IPS-18c (cell line): ENCODE measurements around the gene PXDN.
"Not testable (repeated sequence)": the region's sequence is repeated elsewhere in the genome, so short reads cannot be mapped to it uniquely, and the experiment has no call there.

ENCODE experiments used
- H3K4me3 ChIP-seq: 2 replicates; pipeline ENCODE4 v1.7.0; 2013; ENCODE audit warnings: low read depth, mild to moderate bottlenecking, low read length, moderate library complexity; ENCODE audit not compliant: insufficient read depth
- H3K9me3 ChIP-seq: one replicate; pipeline ENCODE4 v1.6.1; 2013; ENCODE audit warnings: mild to moderate bottlenecking, low read length, moderate library complexity; ENCODE audit not compliant: control insufficient read depth, insufficient read depth

PXDN gene

DNA sequence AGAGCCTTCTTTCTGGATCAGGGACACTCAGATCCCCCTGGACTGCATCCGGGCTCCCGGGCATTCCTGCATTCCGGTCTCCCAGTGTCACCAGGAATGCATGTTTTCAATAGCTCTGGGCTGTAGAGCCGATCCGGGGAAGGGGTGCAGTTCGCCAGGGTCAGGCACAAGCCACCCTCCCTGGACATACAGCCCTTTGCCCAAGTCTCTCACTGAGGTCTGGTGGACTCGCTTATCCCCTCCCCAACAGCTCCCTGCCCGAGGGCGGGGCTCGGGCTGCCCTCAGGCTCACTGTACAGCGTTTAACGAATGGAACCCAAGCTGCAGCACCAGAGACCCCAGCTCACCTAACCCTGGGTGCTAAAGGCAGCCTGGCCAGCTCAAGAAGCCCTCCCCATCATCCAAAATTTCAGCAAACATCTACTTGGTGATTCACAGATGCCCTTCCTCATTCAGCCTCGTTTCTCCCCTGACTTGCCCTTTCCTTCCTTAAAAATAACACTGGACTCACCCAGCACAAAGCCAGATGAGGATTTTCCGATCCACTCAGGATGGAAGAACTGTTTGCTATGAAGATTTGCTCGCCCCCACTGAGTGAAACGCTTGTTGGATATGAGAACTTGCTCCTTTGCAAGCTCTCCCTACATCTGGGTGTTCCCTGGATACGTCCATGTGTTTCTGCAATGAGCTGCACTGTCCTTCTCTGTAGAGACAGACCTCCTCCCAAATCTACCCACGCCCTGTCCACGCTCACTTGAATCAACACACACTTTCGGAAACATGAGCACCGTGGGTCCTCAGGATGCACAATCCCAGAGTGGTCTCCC lies 58.1 kb downstream of the PXDN start:
- Histone ChIP-seq H3K4me3 (no peak overlapping the region), H3K9me3 (no peaks in the 10 kb centered on the region)

DNA sequence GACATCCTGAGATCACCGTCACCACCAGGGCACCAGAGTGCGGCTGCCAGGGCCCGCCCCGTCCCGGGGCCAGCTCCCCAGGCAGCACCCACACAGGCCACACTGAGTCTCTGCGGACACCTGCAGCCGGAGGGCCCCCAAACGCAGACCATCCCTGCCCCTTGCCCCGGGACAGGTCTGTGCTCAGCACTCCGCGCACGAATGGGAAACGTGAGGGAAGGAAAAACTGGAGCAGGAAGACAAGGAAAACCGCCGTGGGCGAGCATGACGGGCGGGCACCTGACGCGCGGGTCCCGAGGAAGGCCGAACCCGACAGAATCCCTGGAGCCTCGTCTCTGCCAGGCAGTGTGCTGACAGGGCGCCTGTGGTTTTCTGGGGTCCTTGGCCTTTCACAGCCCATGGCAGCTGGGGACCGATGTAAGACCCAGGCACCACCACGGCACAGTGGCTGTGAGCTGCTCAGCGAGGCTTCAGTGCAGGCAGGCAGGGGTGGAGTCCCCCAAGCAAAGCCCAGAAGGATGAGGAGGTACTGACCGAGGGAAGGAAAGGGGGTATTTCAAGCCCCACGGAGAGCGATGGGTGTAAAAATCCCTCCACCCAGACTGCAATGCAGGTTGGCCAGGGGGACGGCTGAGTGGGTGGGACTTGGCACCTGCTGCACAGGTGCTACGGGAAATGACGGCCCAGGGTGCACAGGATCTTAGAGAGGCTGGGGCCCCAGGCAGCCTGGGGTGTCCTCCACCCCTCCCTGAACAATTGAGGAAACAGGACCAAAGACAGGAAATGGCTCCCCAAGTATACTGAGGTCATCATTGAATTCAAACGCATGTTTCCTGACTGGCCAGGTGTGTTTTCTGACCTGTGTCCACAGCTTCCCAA lies 59.0 kb downstream of the PXDN start:
- H3K4me3 ChIP-seq, result no peak overlapping the region
- H3K9me3 ChIP-seq, result no peaks in the 10 kb centered on the region

DNA sequence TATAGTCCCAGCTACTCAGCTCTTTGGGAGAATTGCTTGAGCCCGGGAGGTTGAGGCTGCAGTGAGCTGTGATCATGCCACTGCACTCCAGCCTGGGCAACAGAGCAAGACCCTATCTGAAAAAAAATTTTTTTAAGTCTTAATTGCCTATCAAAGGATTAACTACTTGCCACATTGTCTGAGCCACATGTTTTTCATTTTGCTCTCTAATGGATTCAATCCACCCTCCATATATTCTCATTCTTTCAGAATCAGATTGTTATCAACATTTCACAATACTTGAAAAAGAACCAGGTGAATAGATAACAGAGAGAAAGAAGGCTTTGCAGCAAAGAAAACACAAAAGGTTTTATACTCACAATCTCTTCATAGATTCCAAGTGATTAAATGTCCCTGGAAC lies 61.0 kb downstream of the PXDN start:
- Histone ChIP-seq H3K4me3 (no peak overlapping the region), H3K9me3 (no peaks in the 10 kb centered on the region)

DNA sequence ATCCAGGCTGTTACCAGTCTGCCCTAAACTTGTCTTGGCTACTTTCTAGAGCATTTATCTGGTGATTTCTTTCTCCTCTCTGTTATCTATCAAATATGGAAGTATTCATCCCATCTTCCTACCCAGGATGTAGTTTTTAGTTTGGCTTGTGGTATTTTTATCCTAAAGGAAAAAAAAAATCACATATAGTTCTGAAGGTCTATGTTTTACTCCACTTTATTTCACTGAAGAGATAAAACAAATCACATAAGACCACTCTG lies 62.2 kb downstream of the PXDN start:
- Histone ChIP-seq H3K4me3 (no peak overlapping the region), H3K9me3 (no peaks in the 10 kb centered on the region)

DNA sequence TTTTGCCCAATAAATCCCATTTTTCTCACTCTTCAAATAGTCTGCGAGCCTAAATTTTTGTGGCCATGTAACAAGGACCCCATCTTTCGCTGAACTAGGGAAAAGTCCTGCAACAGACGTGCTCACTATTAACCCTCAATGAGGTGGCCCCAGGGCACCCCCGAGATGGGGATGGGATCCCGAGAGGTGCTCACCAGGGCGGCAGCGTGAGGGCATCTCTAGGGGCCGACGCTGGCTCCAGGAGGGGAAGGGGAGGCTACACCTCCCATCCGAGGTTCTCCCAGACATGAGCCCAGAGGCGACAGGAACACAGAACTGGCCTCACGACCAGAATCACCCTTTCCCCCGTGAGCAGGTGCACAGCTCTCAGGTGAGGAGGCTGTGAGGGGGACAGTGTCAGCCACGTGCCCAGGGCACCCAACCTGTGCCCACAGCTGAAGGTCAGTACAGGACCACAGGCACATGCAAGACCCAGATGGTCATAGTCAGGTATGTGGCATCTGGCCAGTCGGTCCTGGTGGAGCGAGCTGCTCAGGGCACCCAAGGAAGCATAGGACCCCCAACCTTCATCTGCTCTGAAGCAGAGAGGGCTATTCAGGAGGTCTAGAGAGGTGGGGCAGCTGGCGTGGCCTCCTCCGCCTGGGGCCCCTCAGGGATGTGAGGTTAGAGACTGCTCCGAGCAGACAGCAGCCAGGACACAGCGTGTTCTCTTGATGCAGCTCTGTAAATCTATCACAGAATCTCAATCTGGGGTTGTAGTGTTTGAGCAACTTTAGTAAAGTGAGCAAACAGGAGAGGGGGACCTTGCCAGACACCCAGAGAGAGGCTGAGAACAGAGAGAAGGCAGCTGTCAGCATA lies 62.8 kb downstream of the PXDN start:
- Histone ChIP-seq H3K4me3 (no peak overlapping the region), H3K9me3 (no peaks in the 10 kb centered on the region)

DNA sequence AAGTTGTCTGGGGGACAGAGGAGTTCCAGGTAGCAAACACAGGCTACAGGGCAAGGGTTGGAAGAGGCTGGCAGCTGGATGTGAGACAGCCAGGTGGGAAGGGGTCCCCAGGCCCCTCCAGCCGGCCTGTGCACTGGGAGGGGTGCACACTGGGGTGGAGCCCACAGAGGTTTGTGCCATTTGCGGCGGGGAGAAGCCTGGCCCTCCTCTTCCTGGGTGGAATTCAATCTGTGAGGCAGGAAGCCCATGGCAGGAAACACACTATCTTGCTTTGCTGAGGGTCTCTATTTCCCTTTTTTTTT lies 63.3 kb downstream of the PXDN start:
- Histone ChIP-seq H3K4me3 (no peak overlapping the region), H3K9me3 (no peaks in the 10 kb centered on the region)

DNA sequence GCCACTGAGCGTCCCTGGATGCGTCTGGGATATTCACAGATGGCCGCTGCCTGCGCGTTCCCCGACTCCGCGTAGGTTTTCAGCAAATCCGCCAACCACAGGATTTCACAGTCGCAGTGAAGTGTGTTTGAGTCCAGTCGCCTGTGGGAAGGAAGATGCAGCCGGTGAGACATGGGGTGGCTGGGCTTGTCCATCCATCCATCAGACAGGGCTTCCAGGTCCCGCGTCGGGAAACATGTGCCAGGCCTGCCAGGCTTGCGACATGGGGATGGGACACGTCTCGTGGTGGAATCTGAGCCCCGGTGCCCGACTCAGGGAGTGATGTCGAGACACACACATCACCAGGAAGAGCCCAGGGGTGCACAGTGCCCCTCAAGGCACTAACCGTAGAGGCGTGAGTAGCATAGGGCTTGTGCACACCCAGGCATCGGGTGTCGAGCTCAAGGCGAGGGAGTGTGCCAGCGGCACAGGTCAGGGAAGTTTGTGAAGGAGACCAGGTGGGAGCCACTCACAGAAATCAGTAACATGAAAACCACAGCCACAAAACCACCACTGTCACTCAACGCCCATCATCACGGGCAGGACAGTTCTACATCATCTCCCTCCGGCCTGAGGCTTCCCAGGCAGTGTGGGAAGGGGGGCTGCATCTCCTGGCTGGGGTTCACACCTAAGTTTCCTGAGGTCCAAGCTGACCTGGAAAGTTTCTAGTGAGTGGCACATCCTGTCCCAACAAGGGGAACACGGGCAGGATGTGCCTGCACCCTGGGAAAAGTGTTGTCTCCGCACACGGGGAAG lies 63.9 kb downstream of the PXDN start:
- Histone ChIP-seq H3K9me3 (no peaks in the 10 kb centered on the region), H3K4me3 (no peak overlapping the region)

DNA sequence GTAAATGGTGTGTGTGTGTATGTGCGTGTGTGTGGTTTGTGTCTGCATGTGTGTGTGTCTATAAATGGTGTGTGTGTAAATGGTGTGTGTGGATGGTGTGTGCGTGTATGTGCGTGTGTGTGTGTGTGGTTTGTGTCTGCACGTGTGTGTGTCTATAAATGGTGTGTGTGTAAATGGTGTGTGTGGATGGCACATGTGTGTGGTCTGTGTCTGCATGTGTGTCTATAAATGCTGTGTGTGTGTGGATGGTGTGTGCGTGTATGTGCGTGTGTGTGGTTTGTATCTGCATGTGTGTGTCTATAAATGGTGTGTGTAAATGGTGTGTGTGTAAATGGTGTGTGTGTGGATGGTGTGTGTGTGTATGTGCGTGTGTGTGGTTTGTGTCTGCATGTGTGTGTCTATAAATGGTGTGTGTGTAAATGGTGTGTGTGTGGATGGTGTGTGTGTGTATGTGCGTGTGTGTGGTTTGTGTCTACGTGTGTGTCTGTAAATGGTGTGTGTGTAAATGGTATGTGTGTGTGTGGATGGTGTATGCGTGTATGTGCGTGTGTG lies 64.8 kb downstream of the PXDN start:
- H3K4me3 ChIP-seq, H3K9me3 ChIP-seq: not testable (repeated sequence)

DNA sequence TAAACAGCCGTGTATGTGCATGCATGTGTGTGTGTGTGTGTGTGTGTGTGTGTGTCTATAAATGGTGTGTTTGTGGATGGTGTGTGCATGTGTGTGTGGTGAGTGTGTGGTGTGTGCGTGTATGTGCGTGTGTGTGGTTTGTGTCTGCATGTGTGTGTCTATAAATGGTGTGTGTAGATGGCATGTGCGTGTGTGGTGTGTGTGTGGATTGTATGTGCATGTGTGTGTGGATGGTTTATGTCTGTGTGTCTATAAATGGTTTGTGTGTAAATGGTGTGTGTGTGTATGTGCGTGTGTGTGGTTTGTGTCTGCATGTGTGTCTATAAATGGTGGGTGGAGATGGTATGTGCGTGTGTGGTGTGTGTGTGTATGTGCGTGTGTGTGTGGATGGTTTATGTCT lies 65.2 kb downstream of the PXDN start:
- H3K4me3 ChIP-seq, H3K9me3 ChIP-seq: not testable (repeated sequence)

DNA sequence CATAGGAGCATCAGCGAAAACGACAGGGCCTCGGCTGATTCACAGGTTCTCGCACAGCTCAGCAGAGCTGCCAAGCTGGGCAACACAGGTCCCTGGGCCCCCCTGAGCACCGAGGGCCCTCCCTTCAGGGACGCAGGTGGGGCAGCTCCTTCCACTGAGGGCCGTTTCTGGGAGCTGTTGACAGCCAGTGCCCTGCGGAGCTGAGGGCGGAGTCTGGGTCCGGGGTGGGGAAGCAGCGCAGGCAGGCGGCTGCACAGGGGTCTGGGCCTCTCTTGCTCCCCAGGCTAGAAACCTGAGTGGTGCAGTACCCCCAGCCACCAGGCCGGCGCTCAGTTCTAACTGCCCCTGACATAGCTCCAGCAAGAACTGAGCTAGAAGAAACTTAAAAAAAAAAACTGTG lies 65.7 kb downstream of the PXDN start:
- no peak overlapping the region for H3K4me3 ChIP-seq
- H3K9me3 ChIP-seq, result no peaks in the 10 kb centered on the region

DNA sequence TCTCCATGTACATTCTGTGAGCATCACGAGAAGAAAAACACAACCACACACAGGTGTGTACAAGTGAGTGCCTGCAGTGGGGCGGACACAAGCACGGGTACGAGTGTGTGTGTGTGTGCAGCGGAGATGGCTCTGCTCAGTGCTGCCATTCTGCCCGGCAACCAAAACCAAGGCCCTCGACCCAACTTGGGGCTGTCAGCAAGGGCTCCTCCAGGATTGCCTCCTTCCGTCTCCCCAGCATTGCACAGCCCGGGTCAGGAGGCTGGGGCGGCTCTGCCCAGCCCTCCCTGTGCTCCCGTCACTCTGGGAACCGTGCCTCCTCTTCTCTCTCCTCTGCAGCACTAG lies 66.5 kb downstream of the PXDN start:
- H3K4me3 ChIP-seq, result no peak overlapping the region
- H3K9me3 ChIP-seq, result no peaks in the 10 kb centered on the region

DNA sequence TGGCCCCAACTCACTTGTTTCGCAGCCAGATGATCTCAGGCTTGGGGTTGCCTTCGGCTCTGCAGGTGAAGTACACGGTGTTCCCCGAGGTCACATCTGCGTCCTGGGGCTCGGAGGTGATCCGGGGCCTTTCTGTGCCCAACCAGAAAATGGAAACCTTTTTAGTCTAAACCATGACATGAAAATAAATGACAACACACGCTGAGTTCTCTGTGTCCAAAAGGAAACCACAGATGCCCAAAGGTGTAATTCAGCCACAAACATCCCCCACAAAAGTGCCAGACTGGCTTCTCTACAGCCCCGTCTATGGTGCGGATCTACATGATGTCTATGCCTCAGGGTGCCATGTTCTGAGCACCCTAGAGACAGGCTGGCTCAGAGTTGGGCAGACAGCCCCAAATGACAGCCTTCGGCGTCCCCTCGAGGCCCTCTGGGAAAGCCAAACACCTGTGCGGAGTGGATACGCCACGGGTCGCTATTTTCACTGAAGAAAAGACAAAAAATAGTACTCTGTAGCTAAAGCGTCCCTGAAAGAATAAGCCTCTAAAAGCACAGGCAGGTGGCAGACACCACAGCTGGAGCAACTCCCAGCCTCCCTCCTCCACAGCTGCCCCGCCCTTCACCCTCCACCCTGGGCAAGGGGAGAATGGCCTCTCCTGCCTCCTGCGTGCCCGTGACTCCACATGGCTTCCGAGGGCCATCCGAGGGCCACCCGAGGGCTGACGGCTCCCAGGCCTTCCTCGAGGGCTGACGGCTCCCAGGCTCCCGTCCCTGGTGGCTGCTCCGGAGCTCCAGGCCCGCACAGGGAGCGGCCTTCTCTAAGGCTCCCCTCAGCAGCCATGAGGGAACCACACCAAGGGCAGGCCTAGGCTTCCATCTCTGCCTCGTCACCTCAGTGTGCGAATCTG lies 67.1 kb downstream of the PXDN start:
- no peaks in the 10 kb centered on the region for H3K9me3 ChIP-seq

DNA sequence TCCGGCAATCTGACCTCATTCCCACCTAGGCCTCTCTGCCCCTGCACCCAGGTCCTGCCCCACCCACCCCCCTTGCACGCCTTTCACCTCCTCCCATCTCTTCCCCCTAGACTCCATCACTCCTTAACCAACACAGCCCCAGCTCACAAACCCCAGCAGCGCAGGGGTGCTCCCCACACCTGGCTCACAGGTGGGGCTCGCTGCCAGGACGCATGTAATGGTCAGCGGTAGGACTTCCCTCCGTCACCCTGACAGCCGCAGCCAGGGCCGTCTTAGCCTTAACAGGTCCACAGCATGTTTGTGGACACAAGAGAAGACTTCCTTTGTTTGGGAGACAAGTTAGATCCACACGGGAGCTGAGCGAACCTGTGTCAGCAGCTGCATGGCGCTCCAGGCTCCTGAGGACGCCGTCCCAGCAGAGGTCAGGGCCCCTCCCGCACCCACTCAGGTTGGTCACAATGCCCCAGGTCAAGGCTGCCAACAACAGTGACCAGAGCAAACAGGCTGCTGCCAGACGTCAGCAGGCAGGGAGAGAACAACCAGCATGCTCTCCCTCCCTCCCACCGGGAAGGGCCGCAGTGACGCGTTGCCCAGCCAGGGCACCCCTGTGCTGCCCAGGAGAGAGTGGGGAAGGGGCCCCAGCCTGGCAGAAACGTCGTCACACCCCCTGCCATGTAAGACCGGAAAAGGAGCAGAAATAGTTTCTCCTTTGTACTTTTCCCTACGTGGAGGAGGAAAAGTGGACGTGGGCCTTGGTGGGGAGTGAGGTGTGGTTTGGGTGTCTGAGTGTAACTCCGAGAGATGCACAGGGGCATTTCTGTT lies 68.0 kb downstream of the PXDN start:
- H3K4me3 ChIP-seq, result no peak overlapping the region
- H3K9me3 ChIP-seq, result no peaks in the 10 kb centered on the region

More for the DNA sequence above, 67.1 kb downstream of the PXDN start:
- no peak overlapping the region for H3K4me3 ChIP-seq

DNA sequence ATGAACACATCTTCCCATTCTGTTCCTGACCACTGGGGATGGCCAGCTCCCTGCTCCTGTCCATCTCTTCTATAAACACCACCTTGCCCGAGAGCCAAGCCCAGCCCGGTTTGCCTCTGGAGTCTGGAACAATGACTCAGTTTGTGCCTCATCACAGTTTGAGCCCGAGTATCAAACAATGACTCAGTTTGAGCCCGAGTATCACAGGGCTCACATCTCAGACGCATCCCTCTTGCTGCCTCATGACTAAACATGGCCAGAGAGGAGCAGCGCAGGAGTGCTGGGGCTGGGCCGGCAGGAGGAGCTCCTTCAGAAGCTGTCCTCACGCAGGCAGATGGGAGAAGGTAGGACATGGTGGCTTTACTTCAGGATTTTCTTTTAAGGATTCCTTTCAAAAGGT lies 68.7 kb downstream of the PXDN start:
- Histone ChIP-seq H3K4me3 (no peak overlapping the region), H3K9me3 (no peaks in the 10 kb centered on the region)

DNA sequence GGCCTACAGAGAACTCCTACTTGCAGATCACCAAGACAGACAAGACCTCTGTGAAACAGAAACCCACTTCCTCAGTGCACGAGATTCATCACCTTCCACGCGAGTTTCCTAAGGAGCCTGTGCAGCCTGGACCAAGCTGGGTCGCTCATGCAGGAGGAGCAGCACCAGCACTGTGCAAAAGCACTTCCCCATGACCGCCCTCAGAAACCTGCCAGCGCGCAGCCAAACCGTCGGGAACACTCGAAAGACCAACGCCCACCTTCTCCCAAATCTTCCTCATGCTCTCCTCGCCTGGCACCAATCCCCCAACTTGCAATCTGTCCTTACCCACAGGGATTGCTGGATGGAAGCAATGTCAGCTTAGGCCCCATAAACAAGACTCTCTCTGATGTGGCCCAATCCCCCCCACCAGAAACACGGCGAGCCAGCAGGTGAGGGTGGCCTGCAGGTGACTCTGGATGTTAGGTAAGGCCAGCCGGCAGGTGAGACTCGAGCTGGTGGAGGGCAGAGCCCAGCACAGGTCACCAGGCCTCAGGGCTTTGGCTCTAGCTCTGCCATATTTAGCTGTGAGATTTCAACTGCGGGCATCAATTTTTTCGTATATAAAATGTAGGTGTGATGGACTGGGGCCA lies 69.4 kb downstream of the PXDN start:
- Histone ChIP-seq H3K9me3 (no peaks in the 10 kb centered on the region), H3K4me3 (no peak overlapping the region)
